A673 (cell line): ENCODE data around the gene EHBP1L1.

Experiments used
- EZH2 ChIP-seq: fragments of 200-600 bp; sonication (generic); IDR thresholded peaks from 2 replicates; pipeline ENCODE4 v1.6.1; 2017; ENCODE audit warnings: borderline replicate concordance, low read depth, mild to moderate bottlenecking, mixed read lengths, antibody characterized with exemption, low read length; ENCODE audit not compliant: poor library complexity, severe bottlenecking
- TF ChIP-seq, protein P1 (sequence below): fragments of 300-800, 200-600 bp; sonication (generic); conservative IDR thresholded peaks from 2 replicates; pipeline ENCODE4 v1.5.1; 2017; ENCODE audit warnings: low read depth, mild to moderate bottlenecking, antibody characterized with exemption, low read length, moderate library complexity, mixed read lengths

DNA sequence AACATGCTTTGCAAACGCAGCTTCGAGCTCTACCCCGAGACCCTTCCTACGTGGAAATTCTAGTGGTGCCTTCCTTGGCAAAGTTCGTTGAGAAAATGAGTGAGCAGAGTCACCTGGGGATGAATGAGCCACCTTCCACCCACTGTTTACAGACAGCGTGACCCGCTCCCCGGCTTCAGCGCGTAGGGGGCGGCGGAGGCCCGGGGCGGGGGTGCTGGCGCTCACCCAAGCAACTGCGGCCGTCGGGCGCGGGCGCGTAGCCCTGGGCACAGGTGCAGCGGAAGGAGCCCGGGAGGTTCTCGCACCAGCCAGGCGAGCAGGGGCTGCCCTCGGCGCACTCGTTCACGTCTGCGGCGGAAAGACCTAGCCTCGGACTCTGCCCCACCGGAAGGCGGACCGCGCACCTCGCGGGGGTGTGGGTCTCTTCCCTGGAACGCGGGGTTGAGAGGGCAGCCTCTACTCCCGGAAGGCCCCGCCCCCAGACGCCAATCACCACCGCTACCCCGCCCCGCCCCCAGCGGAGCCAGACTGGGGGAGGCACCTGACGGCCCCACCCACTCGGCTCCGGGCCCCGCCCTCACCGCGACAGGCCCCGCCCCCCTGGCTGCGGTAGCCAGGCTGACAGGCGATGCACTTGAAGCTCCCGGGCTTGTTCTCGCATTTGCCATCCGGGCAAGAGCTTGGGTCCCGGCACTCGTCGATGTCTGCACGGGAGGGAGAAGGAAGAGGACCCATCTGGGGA, 29.5 kb upstream of the EHBP1L1 start:
- TF ChIP-seq, protein P1, sequence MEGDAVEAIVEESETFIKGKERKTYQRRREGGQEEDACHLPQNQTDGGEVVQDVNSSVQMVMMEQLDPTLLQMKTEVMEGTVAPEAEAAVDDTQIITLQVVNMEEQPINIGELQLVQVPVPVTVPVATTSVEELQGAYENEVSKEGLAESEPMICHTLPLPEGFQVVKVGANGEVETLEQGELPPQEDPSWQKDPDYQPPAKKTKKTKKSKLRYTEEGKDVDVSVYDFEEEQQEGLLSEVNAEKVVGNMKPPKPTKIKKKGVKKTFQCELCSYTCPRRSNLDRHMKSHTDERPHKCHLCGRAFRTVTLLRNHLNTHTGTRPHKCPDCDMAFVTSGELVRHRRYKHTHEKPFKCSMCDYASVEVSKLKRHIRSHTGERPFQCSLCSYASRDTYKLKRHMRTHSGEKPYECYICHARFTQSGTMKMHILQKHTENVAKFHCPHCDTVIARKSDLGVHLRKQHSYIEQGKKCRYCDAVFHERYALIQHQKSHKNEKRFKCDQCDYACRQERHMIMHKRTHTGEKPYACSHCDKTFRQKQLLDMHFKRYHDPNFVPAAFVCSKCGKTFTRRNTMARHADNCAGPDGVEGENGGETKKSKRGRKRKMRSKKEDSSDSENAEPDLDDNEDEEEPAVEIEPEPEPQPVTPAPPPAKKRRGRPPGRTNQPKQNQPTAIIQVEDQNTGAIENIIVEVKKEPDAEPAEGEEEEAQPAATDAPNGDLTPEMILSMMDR, result no peak
- TF ChIP-seq EZH2, result no peak
